ENCODE results near the gene CHMP4A. TPM values are rescaled to one million over a fixed set of nuclear protein-coding genes. Genes with fewer than 3 reads are reported as not detected.

The CHMP4A gene
- total RNA-seq, 1 experiment from 2014 or later: 32.7 TPM

- TF ChIP-seq MLX (CRISPR knock-in tag; IDR thresholded peaks at IDR 0.05): no peak
- no peak for TF ChIP-seq NFYB (CRISPR knock-in tag; conservative IDR thresholded peaks at IDR 0.05; ENCODE audit: low read depth)
- no peak for TF ChIP-seq GABPB1 (CRISPR knock-in tag; IDR thresholded peaks at IDR 0.05)
- TF ChIP-seq USF1 (CRISPR knock-in tag; IDR thresholded peaks at IDR 0.05): no peak
- TF ChIP-seq ZNF671 (CRISPR knock-in tag; IDR thresholded peaks at IDR 0.05): no peak
- TF ChIP-seq SP1 (CRISPR knock-in tag; conservative IDR thresholded peaks at IDR 0.05): no peak
- TF ChIP-seq STAT6 (CRISPR knock-in tag; conservative IDR thresholded peaks at IDR 0.05; ENCODE audit: low read depth): no peak
- TF ChIP-seq GRHL2 (CRISPR knock-in tag; IDR thresholded peaks at IDR 0.05; ENCODE audit: insufficient replicate concordance, severe bottlenecking): no peak
Measured at GRCh38 chr14:24258119-24258518, 44.8 kb upstream of the CHMP4A start (continued).

- DNase-seq (ENCODE audit: low spot score): no peak
- POLR2A ChIA-PET: no interaction called here
- no peak for ATAC-seq
Measured at GRCh38 chr14:24256960-24257359, 43.7 kb upstream of the CHMP4A start.

More at GRCh38 chr14:24256960-24257359, 43.7 kb upstream of the CHMP4A start:
- no peak overlapping the region for H3K27ac Mint-ChIP-seq
- TF ChIP-seq ZNF423 (CRISPR knock-in tag; IDR thresholded peaks at IDR 0.05) (no peak), ZNF532 (CRISPR knock-in tag; IDR thresholded peaks at IDR 0.05; ENCODE audit: borderline replicate concordance) (no peak), NR2C2 (CRISPR knock-in tag; IDR thresholded peaks at IDR 0.05) (no peak), NR3C1 (CRISPR knock-in tag; conservative IDR thresholded peaks at IDR 0.05; ENCODE audit: low read depth) (no peak)
- no peaks in the 10 kb centered on the region for H3K36me3 Mint-ChIP-seq
- H3K9me3 Mint-ChIP-seq: no peaks in the 10 kb centered on the region
- CTCF ChIA-PET: interaction anchor here (1.7 kb wide), 1 partner anchor 51 kb away, joined by 8 read pairs; the partner anchor contains the start of gene CIDEB
- H3K27me3 Mint-ChIP-seq (ENCODE audit: low read depth): no peaks in the 10 kb centered on the region; the same call in 1 of the 2 replicates
- no peak overlapping the region for H3K4me3 Mint-ChIP-seq
- no peaks in the 10 kb centered on the region for H3K4me1 Mint-ChIP-seq
